Breast epithelium (tissue), 3 donors: ENCODE measurements around the gene TAF10.

Experiments
- CTCF ChIP-seq, 3 donors: fragments of 450-650 bp; IDR thresholded peaks; one replicate each; pipeline ENCODE4 v1.5.1; 2016 to 2017; ENCODE audit warnings: antibody characterized with exemption in 3 of 3, mild to moderate bottlenecking in 3 of 3, moderate library complexity in 3 of 3
- POLR2A ChIP-seq: fragments of 450-650 bp; IDR thresholded peaks from one replicate; pipeline ENCODE4 v1.6.1; 2016; ENCODE audit warnings: antibody characterized with exemption, mild to moderate bottlenecking, moderate library complexity
- POLR2AphosphoS5 ChIP-seq, 3 donors: sonication (generic); formaldehyde crosslinking; IDR thresholded peaks; one replicate each; pipeline ENCODE4 v1.6.1; 2017; ENCODE audit warnings: antibody characterized with exemption in 3 of 3

- TF ChIP-seq CTCF (IDR thresholded peaks at IDR 0.05) = no peak
- peak in 1 of 3 donors; percentile 16 for TF ChIP-seq POLR2AphosphoS5 (IDR thresholded peaks at IDR 0.05)
- TF ChIP-seq POLR2A = no peak
Measured at GRCh38 chr11:6618117-6619003, 6.3 kb upstream of the TAF10 start.
